GM12878 (cell line): Measurements from ENCODE around the gene DLG1. TPM values are rescaled to one million over a fixed set of nuclear protein-coding genes. Genes with fewer than 3 reads are reported as not detected.

ENCODE experiments used
- ATAC-seq: fragments of 200-7000 bp; cut with Tn5 transposase; 3 replicates; pipeline ENCODE4 v1.9.1; 2020; ENCODE audit warnings: mild to moderate bottlenecking, moderate library complexity
- BruUV-seq: library from RNA; stranded (reverse); fragments of 400-500 nt; replicated peaks from 2 replicates; lab custom pipeline; 2021; lab: Mats Ljungman, UMichigan
- CTCF ChIA-PET: fragments of 300-600 bp; sonication (Branson Sonifier 250); formaldehyde crosslinking; extraction: SDS; loops from one replicate; lab custom pipeline; 2021; ENCODE audit warnings: inconsistent platforms; lab: Yijun Ruan, JAX
- POLR2A ChIA-PET: fragments of 350-600 bp; formaldehyde crosslinking; extraction: SDS; loops from one replicate; lab custom pipeline; 2021; ENCODE audit warnings: inconsistent platforms; lab: Charles Lee
- RAD21 ChIA-PET: fragments of 300-600 bp; sonication (Branson Sonifier 250); formaldehyde crosslinking; loops from one replicate; lab custom pipeline; 2023; ENCODE audit warnings: antibody characterized with exemption; ENCODE audit not compliant: unreplicated experiment; lab: Charles Lee
- SMC1A ChIA-PET: fragments of 300-600 bp; sonication (Branson Sonifier 250); formaldehyde crosslinking; loops from one replicate; lab custom pipeline; 2023; ENCODE audit not compliant: unreplicated experiment, uncharacterized antibody; lab: Charles Lee
- DNase-seq: peaks from one replicate; pipeline ENCODE4 v3.0.0-alpha.2; 2011; ENCODE audit warnings: low read depth, low spot score
- FAIRE-seq: peaks from 3 replicates; lab custom pipeline; 2011; peaks lifted over from hg19 to GRCh38; lab: Jason Lieb, UNC
- H2AFZ ChIP-seq: 2 replicates; pipeline ENCODE4 v1.6.0; 2011; ENCODE audit warnings: low read depth, low read length, control low read depth; ENCODE audit not compliant: control insufficient read depth
- H3K27ac ChIP-seq: 2 replicates; pipeline ENCODE4 v1.5.1; 2011; ENCODE audit warnings: control low read depth; ENCODE audit not compliant: control insufficient read depth, insufficient read depth
- H3K27me3 ChIP-seq, 2 experiments: replicated peaks in 1 of 2; 2 replicates each; pipeline versions ENCODE4 v1.6.0 to v1.6.1; 2011; ENCODE audit warnings: low read length in 1 of 2; ENCODE audit not compliant: control insufficient read depth in 2 of 2, insufficient read depth in 2 of 2
- H3K36me3 ChIP-seq, 2 experiments: 2 replicates each; pipeline ENCODE4 v1.5.1; 2011; ENCODE audit warnings: low read length in 1 of 2; ENCODE audit not compliant: control insufficient read depth in 2 of 2, insufficient read depth in 2 of 2
- H3K4me1 ChIP-seq: 2 replicates; pipeline ENCODE4 v1.6.1; 2011; ENCODE audit warnings: mild to moderate bottlenecking, low read length, moderate library complexity, mixed read lengths; ENCODE audit not compliant: control insufficient read depth, insufficient read depth
- H3K4me2 ChIP-seq: 2 replicates; pipeline ENCODE4 v1.6.0; 2011; ENCODE audit warnings: control low read depth; ENCODE audit not compliant: control insufficient read depth, insufficient read depth
- H3K4me3 ChIP-seq: fragments of 200-600 bp; sonication (generic); 2 replicates; pipeline ENCODE4 v1.5.1; 2016
- H3K79me2 ChIP-seq: 2 replicates; pipeline ENCODE4 v1.6.0; 2011; ENCODE audit warnings: low read length; ENCODE audit not compliant: control insufficient read depth, insufficient read depth
- H3K9ac ChIP-seq: 2 replicates; pipeline ENCODE4 v1.8.0; 2011; ENCODE audit warnings: low read length, control low read depth, mixed read lengths; ENCODE audit not compliant: control insufficient read depth, insufficient read depth
- H3K9me3 ChIP-seq: replicated peaks from 3 replicates; pipeline ENCODE4 v1.5.1; 2011; ENCODE audit warnings: mild to moderate bottlenecking, low read length; ENCODE audit not compliant: control insufficient read depth, insufficient read depth
- H4K20me1 ChIP-seq: 2 replicates; pipeline ENCODE4 v1.6.0; 2011; ENCODE audit not compliant: control insufficient read depth, insufficient read depth
- ATF7 ChIP-seq: fragments of 450-650 bp; IDR thresholded peaks from 2 replicates; pipeline ENCODE4 v1.6.1; 2016; ENCODE audit warnings: low read depth, mild to moderate bottlenecking
- EGR1 ChIP-seq, 2 experiments: IDR thresholded peaks; 1 replicate in 1 of 2; 2 replicates in 1 of 2; pipeline ENCODE4 v1.6.1; 2011 to 2012; ENCODE audit warnings: low read depth in 2 of 2, low read length in 2 of 2, borderline replicate concordance in 1 of 2, mild to moderate bottlenecking in 1 of 2, moderate library complexity in 1 of 2
- ELK1 ChIP-seq: IDR thresholded peaks from 2 replicates; pipeline ENCODE4 v1.6.1; 2012; ENCODE audit warnings: low read depth, low read length, improper control_type of control experiment
- ESRRA ChIP-seq: IDR thresholded peaks from 2 replicates; pipeline ENCODE4 v1.6.1; 2012; ENCODE audit warnings: mild to moderate bottlenecking, low read length, improper control_type of control experiment
- FOS ChIP-seq: IDR thresholded peaks from 3 replicates; pipeline ENCODE4 v1.6.1; 2011; ENCODE audit warnings: borderline replicate concordance; ENCODE audit not compliant: insufficient read length; ENCODE audit errors: extremely low read depth
- HDAC6 ChIP-seq: fragments of 200-600 bp; sonication (generic); IDR thresholded peaks from one replicate; pipeline ENCODE4 v1.8.0; 2017; ENCODE audit warnings: antibody characterized with exemption; ENCODE audit not compliant: unreplicated experiment
- MLLT1 ChIP-seq: fragments of 450-650 bp; IDR thresholded peaks from 2 replicates; pipeline ENCODE4 v1.6.1; 2016; ENCODE audit warnings: mild to moderate bottlenecking
- MTA3 ChIP-seq: IDR thresholded peaks from 2 replicates; pipeline ENCODE4 v1.6.1; 2012; ENCODE audit warnings: low read length, inconsistent platforms, borderline replicate concordance
- MXI1 ChIP-seq: fragments of 150-350 bp; IDR thresholded peaks from 2 replicates; pipeline ENCODE4 v1.6.1; 2011; ENCODE audit warnings: low read depth, mild to moderate bottlenecking, inconsistent platforms, low read length, improper control_type of control experiment
- NFYA ChIP-seq: IDR thresholded peaks from 2 replicates; pipeline ENCODE4 v1.6.1; 2011; ENCODE audit warnings: low read depth, mild to moderate bottlenecking, low read length, improper control_type of control experiment, borderline replicate concordance
- NR2C2 ChIP-seq: IDR thresholded peaks from 2 replicates; pipeline ENCODE4 v1.6.1; 2011; ENCODE audit warnings: borderline replicate concordance, low read depth; ENCODE audit not compliant: control insufficient read depth, insufficient read length
- NR2F1 ChIP-seq: fragments of 450-650 bp; conservative IDR thresholded peaks from 2 replicates; pipeline ENCODE4 v1.6.1; 2017; ENCODE audit warnings: mild to moderate bottlenecking
- PKNOX1 ChIP-seq: fragments of 450-650 bp; IDR thresholded peaks from 2 replicates; pipeline ENCODE4 v1.6.1; 2016; ENCODE audit warnings: mild to moderate bottlenecking
- SIN3A ChIP-seq: IDR thresholded peaks from 2 replicates; pipeline ENCODE4 v1.6.1; 2012; ENCODE audit warnings: low read depth, low read length, improper control_type of control experiment
- SMARCA5 ChIP-seq: fragments of 450-650 bp; IDR thresholded peaks from 2 replicates; pipeline ENCODE4 v1.6.1; 2017; ENCODE audit warnings: mild to moderate bottlenecking
- SREBF1 ChIP-seq: IDR thresholded peaks from 2 replicates; pipeline ENCODE4 v1.6.1; 2012; ENCODE audit warnings: mild to moderate bottlenecking, low read length
- TBL1XR1 ChIP-seq: IDR thresholded peaks from 2 replicates; pipeline ENCODE4 v1.6.1; 2012; ENCODE audit warnings: low read depth, low read length, improper control_type of control experiment
- ZNF384 ChIP-seq: IDR thresholded peaks from 2 replicates; pipeline ENCODE4 v1.6.1; 2012; ENCODE audit warnings: low read depth, mild to moderate bottlenecking, low read length, improper control_type of control experiment, borderline replicate concordance
- WGBS: methylation state at CpG from one replicate; pipeline ENCODE4 v1.1.6; 2016; ENCODE audit warnings: low lambda C conversion rate; ENCODE audit not compliant: insufficient replicate concordance, insufficient coverage; ENCODE audit errors: missing lambda C conversion rate; 5-methylcytosine and 5-hydroxymethylcytosine counted together
- in situ Hi-C: fragments of 300-500 bp; cut with MboI; formaldehyde crosslinking; loops from 9 replicates; pipeline ENCODE4 v1.14.3; 2018; ENCODE audit warnings: mixed read lengths
- intact Hi-C: fragments of 100-400 bp; cut with micrococcal nuclease; formaldehyde crosslinking; loops from one replicate; pipeline ENCODE4 v1.14.2; 2022; ENCODE audit not compliant: unreplicated experiment
- polyA plus RNA-seq, 11 experiments: library from polyadenylated mRNA; depleted of rRNA in 4 of 11; unstranded in 6 of 11; stranded (reverse) in 5 of 11; fragments of >200 nt; fragmentation: Nextera tagmentation in 4 of 11; fragmentation: Illumina TruSeq in 1 of 11; extraction: Ambion mirVana in 4 of 11; extraction: Trizol in 1 of 11; gene quantifications; 1 replicate in 1 of 11; 2 replicates in 10 of 11; pipeline versions ENCODE4 v1.2.1 to v1.2.3, GENCODE V29; 2011 to 2016; ENCODE audit warnings: inconsistent platforms in 2 of 11, missing spikeins in 2 of 11, low read depth in 1 of 11
- total RNA-seq, 4 experiments: library from RNA; depleted of rRNA in 3 of 4; stranded (reverse); fragments of >200 nt in 3 of 4; fragmentation: Illumina TruSeq in 1 of 4; extraction: Trizol in 1 of 4; gene quantifications; 2 replicates each; pipeline versions ENCODE4 v1.2.1 to v1.2.3, GENCODE V29; 2013 to 2021

Gene DLG1
- total and polyA plus RNA-seq, 10 of the 15 experiments (the other 5 are each of a cell fraction or from before 2014, with no cell fraction given): 9.2 to 63.1 (median 40.1) TPM

GRCh38 chr3:197028728-197029510, 269.5 kb downstream of the DLG1 start:
- DNase-seq (no peak), ATAC-seq (peak; percentile 71), FAIRE-seq (no peak)
- Histone ChIP-seq H3K79me2 (peaks cover 19% of the 10 kb centered on the region), H3K27ac (peak overlapping the region; percentile 83), H4K20me1 (no peaks in the 10 kb centered on the region), H3K27me3 (no peaks in the 10 kb centered on the region), H3K36me3 (peaks cover 0 to 19% of the 10 kb centered on the region in 2 experiments; a peak in 3 of 4 replicates), H3K4me2 (peak overlapping the region; percentile 89), H2AFZ (peak overlapping the region; percentile 89), H3K4me1 (peaks cover 5% of the 10 kb centered on the region), H3K4me3 (peak overlapping the region; percentile 93), H3K9ac (peak overlapping the region; percentile 85), H3K9me3 (no peaks in the 10 kb centered on the region)
- RAD21 ChIA-PET: interaction anchor here (0.6 to 3.9 kb wide), 10 partner anchors 16 to 472 kb away, joined by 3 to 48 read pairs (median 6); no protein-coding TSS in a partner anchor
- intact Hi-C loops (loop anchor here (1.0 to 2.0 kb wide), 2 partner anchors 26 to 50 kb away; no protein-coding TSS in a partner anchor), in situ Hi-C loops (no loop called here)
- POLR2A ChIA-PET: interaction anchor here (0.6 to 1.6 kb wide), 8 partner anchors 16 to 289 kb away, joined by 3 to 11 read pairs (median 4); partner anchors contain the start of genes NCBP2 and PAK2
- WGBS: under 1% methylated on average over 36 of the region's 67 CpGs
- CTCF ChIA-PET: interaction anchor here (0.6 to 4.4 kb wide), 23 partner anchors 8 to 228 kb away, joined by 3 to 54 read pairs (median 4); partner anchors contain the start of gene PIGZ
- SMC1A ChIA-PET: interaction anchor here (0.8 to 4.8 kb wide), 8 partner anchors 14 to 485 kb away, joined by 3 to 33 read pairs (median 4); no protein-coding TSS in a partner anchor
- TSS peak; percentile 67 for BruUV-seq
- TF ChIP-seq PKNOX1 (peak; percentile 42; the same call in 1 of the 2 replicates), FOS (no peak), SIN3A (no peak), SMARCA5 (peak; percentile 38), MLLT1 (no peak; the same call in 1 of the 2 replicates), MTA3 (no peak), SREBF1 (no peak), EGR1 (IDR thresholded peaks at IDR 0.05; ENCODE audit: borderline replicate concordance in 1 of 2, low read depth in 2 of 2, low read length in 2 of 2) (peak in 1 of 2 experiments; percentile 64; a peak in 1 of 3 replicates), HDAC6 (no peak), MXI1 (no peak), TBL1XR1 (no peak), ESRRA (no peak), ELK1 (no peak), ZNF384 (no peak), NR2C2 (no peak), NR2F1 (peak; percentile 17), NFYA (no peak), ATF7 (0 out of 2 replicates have a peak, but pooled peaks have one; percentile 11)
